Fibroblast of upper back skin (primary cell): Measurements from ENCODE around the gene IMP4.

Experiments
- DNase-seq: peaks from one replicate; pipeline ENCODE4 v3.0.0-alpha.2; 2013

The IMP4 gene

DNA sequence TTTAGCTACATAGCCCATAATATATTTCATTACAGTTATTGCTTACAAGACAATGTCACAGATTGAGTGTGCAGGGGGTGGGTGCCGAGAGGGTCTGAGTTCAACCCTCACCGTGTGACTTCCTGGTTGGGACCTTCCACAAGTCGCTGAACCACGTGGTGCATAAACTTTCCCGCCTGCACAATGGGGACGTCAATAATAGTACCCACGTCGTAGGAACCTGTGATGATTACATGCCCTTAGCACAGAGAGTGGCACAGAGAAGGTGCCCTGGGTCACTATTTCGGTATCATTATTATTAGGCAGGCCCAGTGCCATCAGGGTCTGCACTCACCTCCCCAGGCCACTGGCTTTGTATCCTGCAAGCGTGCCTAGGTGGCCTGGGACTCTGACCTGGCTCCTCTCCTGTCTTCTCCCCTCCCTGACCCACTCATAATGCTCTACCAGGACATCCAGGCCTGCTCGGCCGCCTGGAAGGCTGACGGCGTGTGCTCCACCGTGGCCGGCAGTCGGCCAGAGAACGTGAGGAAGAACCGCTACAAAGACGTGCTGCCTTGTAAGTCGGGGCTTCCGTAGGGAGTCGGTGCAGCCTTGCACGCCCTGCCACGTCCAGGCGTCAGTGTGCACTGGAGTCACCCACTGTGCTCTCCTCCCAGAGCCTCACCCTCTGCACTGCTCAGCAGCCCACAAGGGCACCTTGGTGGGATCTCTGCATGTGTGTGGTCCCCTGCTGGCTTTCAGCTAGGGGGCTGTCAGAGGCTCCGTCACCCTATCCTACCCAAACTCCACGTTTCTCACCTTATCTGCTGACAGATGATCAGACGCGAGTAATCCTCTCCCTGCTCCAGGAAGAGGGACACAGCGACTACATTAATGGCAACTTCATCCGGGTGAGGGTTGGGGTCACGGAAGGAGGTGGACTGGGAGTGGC is 16.0 kb downstream of the IMP4 start:
- no peak for DNase-seq

GRCh38 chr2:130359466-130359865 is 16.8 kb downstream of the IMP4 start:
- no peak for DNase-seq

DNA sequence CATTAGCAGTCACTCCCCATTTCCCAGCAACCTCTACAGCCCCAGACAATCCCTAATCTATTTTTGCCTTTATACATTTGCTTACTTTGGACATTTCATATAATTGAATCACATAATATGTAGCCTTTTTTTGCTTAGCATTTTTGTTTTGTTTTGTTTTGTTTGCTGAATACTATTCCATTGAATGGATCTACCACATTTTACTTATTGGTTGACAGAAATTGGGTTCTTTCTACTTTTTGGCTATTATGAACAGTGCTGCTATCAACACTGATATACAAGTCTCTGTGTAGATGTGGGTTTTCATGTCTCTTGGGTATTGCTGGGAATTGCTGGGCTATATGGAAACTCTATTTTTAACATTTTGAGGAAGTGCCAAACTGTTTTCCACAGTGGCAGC is 20.8 kb downstream of the IMP4 start:
- no peak for DNase-seq

GRCh38 chr2:130365075-130365474 is 22.4 kb downstream of the IMP4 start:
- DNase-seq: no peak

DNA sequence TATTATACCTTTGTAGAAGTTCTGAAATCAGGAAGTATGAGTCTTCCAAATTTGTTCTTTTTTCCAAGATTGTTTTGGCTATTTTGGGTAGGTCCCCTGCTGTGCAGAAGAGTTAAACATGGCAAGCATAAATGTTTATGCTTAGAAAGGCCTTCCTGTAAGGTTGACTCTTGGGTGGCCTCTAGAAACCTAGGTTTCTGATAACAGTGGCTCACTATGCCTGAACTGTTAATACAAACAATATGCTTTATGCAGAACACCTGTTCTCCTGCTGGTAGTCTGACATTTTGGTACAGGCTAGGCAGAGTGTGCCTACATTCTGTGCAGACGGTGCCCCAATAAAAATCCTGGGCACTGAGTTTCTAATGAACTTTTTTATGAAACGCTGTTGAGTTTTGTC is 23.3 kb downstream of the IMP4 start:
- DNase-seq: no peak

DNA sequence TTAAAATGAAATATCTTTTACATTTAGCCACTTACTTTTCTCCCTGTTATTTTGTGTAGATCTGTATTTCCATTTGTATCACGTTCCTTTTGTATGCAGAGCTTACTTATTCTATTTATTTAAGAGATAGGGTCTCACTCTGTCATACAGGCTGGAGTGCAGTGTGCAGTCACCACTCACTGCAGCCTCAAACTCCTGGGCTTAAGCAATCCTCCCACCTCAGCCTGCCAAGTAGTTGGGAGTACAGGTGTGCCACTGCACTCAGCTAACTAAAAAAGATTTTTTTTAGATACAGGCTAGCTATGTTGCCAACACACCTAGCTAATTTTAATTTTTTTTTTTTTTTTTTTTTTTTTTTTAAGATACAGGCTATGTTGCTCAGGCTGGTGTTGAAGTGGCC is 24.0 kb downstream of the IMP4 start:
- DNase-seq: no peak

DNA sequence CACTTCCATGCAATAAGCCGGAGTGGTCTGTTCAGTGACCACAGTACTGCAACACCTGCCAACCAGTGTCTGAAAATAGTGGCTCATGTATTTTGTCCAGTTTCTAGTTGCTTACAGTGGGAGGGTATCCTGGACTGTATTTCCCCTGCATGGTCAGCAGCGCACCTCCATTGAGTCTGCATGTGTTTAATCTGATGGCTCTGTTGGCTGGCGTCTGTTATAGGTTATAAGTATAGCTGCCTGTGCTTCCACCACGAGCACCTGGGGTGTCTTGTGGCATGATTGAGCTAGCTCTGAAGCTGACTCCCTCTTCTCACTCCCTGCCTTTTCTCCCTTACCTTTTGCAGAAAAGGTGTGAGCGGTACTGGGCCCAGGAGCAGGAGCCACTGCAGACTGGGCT is 26.1 kb downstream of the IMP4 start:
- no peak for DNase-seq

DNA sequence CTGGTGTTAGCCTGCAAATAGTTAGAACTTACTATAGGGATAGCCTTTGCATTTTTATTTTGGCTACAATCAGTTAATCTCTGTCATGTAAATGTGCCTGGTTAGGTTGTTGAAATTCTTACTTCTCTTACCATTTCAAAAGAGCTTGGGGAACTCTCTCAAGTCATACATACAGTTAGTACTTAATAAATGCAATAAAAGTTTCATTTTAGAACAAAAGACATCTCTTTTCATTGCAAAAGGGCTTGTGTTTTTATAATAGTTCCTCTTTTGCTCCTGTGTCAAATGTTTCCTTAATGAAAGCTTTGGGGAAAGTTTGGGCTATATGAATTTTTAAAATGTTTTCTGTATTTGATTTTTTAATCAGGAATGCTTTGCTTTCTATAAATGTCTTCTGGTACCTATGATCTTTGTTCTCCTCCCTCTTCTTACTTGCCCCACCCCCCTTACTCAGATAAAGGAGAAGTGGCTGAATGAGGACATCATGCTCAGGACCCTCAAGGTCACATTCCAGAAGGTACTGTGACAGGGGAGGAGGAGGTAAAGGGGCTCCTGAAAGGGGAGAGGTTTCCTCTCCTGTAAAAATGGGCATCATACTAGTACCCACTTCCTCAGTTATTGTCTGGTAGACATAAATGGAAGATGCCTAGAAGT is 26.7 kb downstream of the IMP4 start:
- no peak for DNase-seq

GRCh38 chr2:130369965-130370341 is 27.3 kb downstream of the IMP4 start:
- no peak for DNase-seq

- DNase-seq: no peak
These were observed 27.8 kb downstream of the IMP4 start for GRCh38 chr2:130370490-130370889.

GRCh38 chr2:130371723-130372054 is 29.0 kb downstream of the IMP4 start:
- DNase-seq: peak; percentile 35

DNA sequence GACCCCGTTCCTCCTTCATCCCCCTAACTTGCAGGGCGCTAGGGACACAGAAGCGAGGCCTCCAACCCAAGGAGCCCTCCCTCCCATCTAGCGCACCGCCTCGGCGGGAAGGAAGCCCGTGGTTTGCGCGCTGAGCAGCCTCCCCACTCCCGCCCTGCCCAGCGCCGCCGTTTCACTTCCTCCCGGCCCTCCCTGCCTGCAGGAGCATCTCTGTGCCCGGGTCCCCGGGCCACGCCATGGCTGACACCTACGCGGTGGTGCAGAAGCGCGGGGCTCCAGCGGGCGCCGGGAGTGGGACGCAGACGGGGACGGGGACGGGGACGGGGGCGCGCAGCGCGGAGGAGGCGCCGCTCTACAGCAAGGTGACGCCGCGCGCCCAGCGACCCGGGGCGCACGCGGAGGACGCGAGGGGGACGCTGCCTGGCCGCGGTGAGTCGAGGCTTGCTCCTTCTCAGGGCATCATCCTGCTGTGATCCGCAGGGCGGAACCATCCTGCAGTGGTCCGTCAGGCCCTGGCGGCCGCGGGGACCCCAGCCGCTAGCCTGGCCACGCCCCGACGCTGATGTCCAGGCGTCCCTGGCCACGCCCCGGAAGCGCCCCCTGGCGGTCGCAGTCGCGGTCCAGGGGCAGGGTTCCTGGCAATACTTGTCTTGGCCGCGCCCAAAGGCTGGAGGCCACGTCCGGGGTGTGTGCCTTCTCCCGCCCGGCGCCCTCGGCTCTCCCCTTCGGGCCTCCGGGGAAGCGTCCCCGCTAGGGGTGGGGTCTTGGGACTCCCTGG is 29.5 kb downstream of the IMP4 start:
- DNase-seq: peak; percentile 81

DNA sequence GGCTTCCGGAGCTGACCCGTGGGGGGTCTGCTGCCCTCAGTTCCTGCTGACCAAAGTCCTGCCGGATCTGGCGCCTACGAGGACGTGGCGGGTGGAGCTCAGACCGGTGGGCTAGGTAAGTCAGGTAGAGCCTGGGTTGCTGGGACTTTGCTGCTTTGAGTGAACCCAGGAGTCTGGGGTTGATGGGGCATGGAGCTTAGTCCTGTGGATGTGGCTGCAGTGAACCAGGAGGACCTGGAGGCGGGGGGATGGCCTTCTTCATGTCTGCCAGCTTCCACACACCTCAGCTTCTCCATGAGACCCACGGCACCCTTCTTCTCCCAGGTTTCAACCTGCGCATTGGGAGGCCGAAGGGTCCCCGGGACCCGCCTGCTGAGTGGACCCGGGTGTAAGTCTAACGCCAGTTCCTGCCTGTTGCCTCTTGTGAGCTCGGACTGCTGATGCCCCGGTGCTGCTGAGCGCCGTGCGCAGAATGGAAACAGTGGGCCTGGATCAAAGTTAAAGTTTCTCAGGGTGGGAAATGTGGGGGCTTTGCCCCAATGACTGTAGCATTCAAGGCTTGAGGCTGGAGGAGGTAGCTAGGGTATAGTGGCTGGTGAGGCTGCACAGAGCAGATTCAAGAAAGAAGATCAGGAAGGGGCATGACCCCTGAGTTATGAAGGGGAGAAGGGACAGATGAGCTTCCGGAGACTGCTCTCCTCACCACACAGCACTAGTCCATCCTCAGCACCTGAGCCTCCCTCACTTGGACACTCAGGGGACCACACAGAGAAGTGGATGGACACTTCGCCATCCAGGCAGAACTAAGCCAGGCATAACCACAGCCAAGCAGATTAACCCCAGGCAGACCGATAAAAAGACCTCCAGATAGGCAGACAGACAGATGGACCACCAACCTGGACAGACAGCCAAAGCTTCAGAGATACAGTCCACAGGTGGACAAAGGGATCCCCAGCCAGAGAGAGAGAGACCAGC is 30.4 kb downstream of the IMP4 start:
- DNase-seq: no peak

GRCh38 chr2:130373808-130374365 is 31.2 kb downstream of the IMP4 start:
- no peak for DNase-seq

- DNase-seq: no peak
These were observed 32.0 kb downstream of the IMP4 start for GRCh38 chr2:130374587-130375290.

GRCh38 chr2:130375291-130376266 is 32.9 kb downstream of the IMP4 start:
- DNase-seq: no peak

DNA sequence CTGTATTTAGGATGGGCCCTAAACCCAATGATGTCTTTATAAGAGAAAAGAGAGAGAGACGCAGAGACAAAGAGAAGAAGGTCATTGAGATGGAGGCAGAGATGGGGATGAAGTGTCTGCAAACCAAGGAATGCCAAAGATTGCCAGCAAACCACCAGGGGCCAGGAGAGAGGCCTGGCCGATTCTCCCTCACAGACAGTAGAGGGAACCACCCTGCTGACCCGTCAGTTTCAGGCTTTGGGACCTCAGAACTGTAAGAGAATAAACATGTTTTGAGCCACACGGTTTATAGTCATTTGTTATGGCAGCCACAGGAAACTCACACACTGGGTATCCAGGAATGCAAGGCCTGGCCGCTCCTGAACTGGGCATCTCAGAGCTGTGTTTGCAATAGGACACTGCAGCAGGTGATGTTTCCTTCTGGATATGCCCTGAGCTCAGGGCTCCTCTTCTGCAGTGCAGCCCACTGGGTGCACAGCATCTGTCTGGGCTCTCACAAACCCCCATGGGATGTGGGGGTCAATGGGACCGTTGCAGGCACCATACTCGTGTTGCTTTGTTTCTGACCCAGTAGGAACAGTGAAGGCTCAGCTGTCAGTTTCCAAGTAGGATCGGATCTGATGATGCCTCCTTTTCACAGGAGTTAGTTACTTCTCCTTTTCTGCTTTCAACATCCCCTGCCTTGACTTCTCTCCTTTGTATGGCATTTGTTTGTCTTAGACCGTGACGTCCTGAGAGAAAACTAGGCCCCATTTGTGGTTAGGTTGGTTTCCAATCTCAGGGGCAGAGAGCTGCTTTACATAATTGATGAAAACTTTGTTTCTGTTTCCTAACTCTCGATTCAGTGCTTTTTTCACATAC is 34.0 kb downstream of the IMP4 start:
- DNase-seq: no peak

GRCh38 chr2:130377491-130377890 is 34.8 kb downstream of the IMP4 start:
- no peak for DNase-seq

GRCh38 chr2:130378206-130378897 is 35.7 kb downstream of the IMP4 start:
- DNase-seq: no peak
